Epidermal melanocyte (primary cell): ENCODE measurements around the gene KIAA0825.

Experiments used
- DNase-seq: peaks from one replicate; pipeline ENCODE4 v3.0.0; 2011; ENCODE audit warnings: low spot score; ENCODE audit not compliant: insufficient read length

Gene KIAA0825

DNA sequence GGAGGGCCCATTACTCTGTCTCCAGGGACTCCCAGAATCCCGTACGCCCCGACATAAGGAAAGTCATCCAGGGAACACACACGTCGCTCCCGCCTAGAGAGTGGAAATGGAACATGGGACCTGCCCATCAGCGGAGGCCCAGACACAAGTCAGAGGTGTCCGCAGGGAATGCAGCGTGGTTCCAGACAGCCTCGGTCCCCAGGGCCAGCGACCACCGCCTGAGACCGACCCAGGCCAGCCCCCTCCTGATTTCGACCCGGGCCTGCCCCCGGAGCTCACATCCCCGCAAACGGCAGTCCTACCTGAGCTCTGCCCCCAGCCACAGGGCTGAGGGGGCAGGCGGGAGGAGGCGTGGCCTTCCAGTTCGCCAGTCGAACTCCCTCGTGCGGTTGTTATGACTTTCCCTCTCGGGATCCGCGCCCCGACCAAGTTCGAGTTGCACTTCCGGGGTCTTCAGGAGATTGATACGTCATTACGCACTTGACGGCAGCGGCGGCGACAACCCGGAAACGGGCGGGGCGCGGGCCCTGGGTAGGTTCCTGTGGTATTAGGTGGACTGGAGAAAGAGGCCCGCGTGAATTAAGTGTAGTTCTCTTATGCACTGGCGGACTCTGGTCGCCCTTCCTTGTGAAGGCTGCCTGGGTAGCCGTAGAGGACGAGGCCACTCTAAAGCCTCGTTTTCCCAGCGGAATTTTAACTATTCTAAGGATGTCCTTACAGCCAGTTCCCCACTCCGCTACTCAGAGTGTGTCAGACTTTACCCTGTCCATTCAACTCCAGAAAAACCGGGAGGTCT is 507.0 kb downstream of the KIAA0825 start:
- DNase-seq = peak; percentile 92

DNA sequence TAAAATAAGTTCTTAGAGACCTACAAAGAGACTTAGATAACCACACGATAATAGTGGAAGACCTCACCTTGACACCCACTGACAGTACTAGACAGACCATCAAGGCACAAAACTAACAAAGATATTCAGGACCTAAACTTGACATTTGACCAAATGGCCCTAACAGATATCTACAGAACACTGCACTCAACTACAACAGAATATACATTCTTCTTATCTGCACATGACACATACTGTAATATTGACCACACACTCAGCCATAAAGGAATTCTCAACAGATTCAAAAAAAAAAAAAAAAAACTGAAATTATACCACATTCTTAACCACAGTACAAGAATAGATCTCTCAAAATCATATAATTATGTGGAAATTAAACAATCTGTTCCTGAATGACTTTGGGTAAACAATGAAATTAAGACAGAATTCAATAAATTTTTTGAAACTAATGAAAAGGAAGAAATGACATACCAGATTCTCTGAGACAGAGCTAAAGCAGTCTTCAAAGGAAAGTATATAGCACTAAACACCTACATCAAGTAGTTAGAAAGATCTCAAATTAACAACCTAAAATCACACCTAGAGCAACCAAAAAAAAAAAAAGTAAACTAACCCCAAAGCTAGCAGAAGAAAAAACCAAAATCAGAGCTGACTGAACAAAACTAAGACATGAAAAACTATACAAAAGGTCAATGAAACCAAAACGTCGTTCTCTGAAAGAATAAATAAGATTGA is 514.7 kb downstream of the KIAA0825 start:
- DNase-seq = no peak
